Stomach (tissue), 4 donors: Measurements from ENCODE around the gene IL1R2.

Experiments
- POLR2AphosphoS5 ChIP-seq, 3 donors: sonication (generic); formaldehyde crosslinking; IDR thresholded peaks; one replicate each; pipeline ENCODE4 v1.6.1; 2016; ENCODE audit warnings: antibody characterized with exemption in 3 of 3
- TF ChIP-seq, protein P1 (sequence below), 7 experiments: fragments of 450-650 bp in 4 of 7; fragments of 200-600 bp in 3 of 7; sonication (generic) in 3 of 7; IDR thresholded peaks; one replicate each; pipeline ENCODE4 v1.5.1; 2016 to 2019; ENCODE audit warnings: antibody characterized with exemption in 7 of 7, control low read depth in 2 of 7, mild to moderate bottlenecking in 1 of 7

DNA sequence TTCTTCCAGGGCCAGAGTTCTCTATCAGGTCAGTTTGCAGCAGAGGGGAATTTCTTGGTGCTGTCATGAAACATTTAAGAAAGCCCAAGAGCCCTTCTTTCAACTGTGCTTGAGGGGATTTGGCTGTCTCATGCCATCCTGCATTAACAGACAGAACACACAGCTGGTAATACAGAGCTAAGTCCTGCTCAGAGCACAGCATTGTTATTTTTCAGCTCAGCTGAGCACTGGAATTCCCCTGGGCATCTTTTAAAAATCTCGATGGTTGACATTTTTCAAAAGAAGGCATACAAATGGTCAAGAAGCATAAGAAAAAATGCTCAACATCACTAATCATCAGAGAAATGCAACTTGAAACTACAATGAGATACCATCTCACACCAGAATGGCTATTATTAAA is 14.9 kb upstream of the IL1R2 start:
- TF ChIP-seq POLR2AphosphoS5 (IDR thresholded peaks at IDR 0.05) = no peak
- TF ChIP-seq, protein P1, sequence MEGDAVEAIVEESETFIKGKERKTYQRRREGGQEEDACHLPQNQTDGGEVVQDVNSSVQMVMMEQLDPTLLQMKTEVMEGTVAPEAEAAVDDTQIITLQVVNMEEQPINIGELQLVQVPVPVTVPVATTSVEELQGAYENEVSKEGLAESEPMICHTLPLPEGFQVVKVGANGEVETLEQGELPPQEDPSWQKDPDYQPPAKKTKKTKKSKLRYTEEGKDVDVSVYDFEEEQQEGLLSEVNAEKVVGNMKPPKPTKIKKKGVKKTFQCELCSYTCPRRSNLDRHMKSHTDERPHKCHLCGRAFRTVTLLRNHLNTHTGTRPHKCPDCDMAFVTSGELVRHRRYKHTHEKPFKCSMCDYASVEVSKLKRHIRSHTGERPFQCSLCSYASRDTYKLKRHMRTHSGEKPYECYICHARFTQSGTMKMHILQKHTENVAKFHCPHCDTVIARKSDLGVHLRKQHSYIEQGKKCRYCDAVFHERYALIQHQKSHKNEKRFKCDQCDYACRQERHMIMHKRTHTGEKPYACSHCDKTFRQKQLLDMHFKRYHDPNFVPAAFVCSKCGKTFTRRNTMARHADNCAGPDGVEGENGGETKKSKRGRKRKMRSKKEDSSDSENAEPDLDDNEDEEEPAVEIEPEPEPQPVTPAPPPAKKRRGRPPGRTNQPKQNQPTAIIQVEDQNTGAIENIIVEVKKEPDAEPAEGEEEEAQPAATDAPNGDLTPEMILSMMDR (IDR thresholded peaks at IDR 0.05) = no peak
